ENCODE results near the gene TBC1D22A.

TBC1D22A gene

DNA sequence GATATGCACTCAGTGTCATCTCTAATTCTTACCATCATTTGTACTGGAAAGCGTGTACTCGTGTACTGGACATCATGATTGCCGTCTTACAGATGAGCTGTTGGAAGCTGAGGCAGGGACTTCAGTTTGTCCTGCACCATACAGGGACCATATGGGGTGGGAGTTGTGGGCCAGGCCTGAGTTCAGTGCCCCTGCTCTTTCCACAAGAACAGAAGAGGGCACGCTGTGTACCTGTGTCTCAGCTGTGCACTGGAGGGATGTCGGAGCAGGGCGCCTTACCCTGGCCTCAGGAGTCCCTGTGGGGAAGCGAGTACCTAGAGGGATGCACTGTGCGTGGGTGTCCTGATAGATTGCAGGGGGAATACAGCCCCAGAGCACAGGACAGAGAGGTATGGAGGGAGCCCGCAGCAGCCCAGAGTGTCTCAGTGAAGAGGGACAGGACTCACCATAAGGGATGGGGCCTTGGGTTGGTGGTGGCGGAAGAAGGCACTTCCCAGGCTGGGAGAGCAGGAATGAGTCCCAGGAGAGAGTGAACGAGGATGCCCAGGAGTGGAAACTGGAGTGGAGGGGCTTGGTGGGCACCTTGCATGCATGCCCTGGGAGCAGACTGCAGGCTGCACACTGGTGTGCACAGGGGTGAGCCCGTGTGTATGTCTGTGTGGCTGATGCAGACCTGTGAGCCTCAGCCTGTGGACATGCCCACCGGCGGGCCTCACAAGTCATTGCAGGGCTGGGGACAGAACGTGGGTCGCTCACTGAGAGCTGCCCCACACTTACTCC is 329.7 kb downstream of the TBC1D22A start:
- no peak for DNase-seq

DNA sequence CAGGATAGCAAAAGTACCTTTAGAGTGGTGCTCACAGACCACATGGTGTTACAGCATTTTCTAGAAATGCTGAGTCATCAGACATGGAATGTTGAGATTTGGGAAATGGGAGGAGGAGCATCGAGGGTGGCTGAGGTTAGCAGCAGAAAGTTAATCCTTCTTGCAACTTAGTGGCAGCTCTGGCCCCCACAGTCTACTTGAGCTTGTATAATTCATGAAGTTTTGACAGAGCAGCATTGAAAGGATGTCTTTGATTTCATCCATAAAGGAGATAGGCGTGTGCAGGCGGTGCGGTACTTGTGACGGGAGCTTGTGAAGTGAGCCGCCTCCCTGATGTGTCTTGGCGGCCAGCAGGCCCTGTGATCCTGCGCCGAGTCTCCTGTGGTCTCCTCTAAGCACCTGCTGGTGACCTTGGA is 330.5 kb downstream of the TBC1D22A start:
- DNase-seq = no peak

DNA sequence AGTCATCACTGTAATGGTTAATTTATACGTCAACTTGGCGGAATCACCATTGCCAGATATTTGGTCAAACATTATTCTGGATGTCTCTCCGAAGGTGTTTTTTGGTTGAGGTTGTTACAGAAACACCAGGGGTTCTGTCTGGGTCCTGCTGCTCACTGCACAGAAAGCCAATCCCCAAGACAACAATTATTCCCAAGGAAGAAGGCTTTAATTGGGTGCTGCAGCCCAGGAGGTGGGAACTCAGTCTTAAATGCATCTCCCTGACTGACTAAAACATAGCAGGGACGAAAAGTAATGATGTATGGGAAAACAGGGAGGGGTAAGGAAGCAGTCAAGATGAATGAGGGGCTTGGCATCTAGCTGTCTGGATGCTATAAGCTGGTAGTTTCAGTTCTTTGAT is 331.3 kb downstream of the TBC1D22A start:
- DNase-seq = no peak

DNA sequence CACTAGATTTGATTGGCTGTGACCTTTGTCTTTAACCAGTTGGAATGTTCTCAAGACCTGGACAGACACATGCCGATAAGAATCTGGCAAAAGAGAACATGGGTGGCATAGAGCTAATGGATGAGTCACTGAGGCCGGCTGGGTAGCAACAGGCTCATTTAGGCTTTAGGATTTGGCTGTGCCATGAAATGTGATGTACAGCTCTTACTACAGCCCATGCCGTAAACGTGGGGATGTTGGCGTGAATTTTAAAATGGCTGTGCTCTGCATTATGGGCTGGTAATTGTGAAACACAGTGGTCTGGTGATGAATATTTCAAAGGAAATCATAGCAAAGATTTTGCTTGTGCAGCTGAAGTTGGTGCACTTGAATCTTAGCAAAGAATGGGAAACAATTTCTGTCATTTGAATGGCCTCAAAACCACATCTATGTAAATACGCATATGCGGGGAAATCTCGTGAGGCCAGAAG is 332.4 kb downstream of the TBC1D22A start:
- no peak for DNase-seq

DNA sequence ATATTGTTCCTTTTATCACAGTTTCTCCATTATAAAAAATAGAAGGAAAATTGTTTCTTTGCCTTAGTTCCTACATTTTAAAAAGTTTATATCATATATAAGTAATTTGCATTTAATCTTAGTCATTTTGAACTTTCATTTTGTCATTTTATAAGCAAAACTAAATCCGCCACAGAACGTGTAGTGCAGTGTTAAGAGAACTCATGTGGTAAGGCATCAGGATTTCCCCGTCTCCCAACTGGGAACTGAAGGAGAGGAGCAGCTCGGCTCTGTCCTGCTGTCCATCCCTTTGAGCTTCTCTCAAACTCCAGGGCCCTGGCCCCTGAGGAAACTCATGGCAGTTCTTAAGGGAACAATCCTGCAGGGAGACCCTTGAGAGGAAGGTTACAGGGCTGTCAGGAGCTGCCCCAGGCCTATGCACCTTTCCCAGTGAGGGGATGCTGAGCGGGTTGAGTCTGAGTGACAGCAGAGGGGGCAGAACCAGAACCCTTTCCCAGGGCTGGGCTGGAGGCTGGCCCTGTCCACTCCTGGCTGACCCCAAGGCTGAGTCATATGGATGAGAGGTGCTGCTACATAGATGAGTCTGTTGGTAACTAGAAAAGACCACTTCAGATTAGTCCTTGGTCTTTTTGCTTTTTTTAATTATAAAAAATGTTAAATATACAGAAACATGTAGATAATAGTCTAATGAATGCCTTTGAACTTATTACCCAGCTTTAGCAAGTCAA is 333.1 kb downstream of the TBC1D22A start:
- no peak for DNase-seq

DNA sequence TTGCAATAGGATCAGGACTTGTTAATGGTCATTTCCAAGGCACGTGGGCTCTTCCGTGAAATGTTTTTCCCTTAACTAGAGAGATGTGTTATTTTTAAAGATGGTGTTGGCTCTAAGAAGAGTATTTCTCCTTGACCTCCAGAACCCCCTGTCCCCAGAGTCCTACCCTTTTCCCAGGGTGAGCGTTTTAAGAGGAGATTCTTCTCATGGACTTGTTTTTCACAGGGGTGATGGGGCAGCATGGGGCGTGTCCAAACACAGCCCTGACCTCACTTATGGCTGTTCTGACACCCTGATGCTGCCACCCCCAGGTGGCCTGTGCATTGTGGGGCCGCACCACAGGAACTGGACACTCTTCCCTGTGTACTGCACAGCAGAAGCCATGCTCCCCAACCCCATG is 335.7 kb downstream of the TBC1D22A start:
- DNase-seq = no peak

DNA sequence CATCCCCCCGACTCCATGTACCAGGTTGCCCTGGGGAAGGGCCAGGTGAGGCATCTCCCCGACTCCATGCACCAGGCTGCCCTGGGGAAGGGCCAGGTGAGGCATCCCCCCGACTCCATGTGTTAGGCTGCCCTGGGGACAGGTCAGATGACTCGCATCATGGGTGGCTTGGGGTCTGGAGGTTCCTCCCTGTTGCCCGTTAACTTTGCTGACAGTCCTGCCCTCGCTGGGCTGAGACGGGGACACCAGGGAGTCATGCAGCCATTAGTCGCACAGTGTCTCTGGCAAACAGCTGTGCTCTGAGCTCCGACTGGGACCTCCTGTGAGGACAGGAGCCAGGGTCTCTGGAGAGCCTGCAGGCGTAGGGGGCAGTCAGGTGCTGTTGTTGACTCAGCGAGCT is 336.1 kb downstream of the TBC1D22A start:
- no peak for DNase-seq

DNA sequence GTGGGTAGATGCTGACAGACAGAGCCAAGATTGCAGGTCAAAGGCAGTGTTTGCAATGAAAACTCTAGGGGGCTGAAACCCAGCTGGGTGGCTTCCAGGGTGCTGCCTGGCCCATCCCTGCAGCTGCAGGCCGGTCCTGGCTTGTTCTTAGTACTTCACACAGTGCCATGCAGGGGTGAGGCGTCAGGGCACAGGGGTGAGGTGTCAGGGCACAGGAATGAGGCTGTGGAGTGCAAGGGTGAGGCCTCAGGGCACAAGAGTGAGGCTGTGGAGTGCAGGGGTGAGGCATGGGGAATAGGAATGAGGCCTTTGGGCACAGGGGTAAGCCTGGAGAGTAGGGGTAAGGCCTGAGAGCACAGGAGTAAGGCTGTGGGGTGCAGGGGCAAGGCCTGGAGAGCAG is 337.6 kb downstream of the TBC1D22A start:
- DNase-seq = no peak

DNA sequence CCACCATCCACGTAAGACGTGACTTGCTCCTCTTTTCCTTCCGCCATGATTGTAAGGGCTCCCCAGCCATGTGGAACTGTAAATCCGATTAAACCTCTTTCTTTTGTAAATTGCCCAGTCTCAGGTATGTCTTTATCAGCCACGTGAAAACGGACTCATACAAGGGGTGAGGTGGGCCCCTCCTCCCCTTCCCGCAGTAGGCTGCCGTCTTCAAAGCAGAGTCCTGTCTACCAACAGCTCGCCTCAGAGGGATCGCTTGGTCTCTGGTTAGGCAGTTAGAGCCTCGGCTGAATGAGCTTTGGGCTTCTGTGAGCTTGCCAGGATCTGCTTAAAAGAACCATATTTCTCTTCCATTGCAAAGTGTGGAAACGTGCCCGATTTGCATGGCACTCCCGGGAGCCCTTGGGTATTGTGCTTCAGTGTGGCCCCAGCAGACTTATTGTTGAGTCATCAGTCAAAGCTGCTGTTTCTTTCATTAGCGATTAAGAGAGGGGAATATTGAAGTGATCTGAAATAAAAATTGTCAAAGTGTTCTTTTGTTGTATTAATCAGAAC is 338.3 kb downstream of the TBC1D22A start:
- DNase-seq = no peak

DNA sequence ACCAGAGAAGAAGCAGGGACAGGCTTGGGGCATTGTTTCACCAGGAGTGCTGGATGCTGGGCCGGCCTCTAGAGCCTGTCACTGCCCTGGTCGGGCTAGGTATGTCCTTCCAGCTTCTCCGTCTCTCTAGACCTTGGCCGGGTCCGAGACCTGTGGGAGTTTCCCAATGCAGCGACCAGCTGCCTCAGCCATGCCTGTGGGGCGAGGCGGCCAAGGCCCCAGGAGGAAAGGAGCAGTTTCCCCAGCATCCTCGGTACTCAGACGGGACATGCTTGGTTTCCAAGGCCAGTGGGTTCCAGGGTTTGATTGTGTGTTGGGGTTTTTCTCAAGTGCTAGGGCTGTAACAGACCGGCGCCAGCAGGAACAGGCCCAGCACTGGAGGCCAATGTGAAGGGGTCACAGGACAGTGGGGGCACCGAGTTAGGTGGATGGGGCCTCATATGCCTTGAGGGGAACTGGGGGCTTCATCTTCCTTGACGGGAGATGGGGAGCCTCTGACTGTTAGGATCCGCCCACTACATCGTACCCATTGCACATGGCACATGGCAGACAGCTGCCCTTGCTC is 339.0 kb downstream of the TBC1D22A start:
- no peak for DNase-seq

DNA sequence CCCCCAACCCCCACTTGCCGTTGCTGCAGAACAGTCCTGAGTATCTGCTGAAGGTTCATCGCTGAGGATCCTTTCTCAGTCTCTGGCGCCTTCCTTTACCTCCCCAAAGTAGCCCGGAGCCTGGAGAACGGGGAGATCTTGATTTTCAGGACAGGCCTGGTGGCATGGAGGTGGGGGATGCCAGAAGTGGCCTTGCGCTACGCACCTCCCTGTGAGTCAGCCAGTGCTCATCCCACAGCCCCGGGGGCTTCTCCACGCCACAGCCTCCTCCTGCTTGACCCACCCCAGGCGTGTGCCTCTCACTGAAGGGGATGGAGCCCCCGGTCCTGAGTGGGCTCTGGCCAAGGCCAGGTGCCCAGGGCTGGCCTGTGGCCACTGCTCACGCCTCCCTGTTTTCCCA is 339.6 kb downstream of the TBC1D22A start:
- no peak for DNase-seq

DNA sequence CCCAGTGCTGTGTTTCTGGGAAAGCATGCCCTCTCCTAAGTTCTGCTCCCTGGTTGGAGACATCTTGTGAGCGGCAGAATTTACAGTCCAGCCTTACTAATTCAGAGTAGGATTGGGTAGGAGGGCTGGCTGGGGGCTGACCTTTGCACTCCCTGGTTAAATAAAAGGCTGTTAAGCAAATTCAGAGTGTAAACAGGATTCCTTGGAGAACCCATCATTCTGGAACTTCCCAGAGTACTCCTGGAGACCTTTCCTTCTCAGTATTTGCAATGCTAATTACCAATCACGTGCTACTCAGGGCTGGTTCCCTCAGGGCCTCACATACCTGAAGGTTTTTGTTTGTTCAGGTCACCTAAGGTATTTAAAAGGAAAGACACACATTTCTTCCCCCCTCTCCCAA is 340.2 kb downstream of the TBC1D22A start:
- no peak for DNase-seq

DNA sequence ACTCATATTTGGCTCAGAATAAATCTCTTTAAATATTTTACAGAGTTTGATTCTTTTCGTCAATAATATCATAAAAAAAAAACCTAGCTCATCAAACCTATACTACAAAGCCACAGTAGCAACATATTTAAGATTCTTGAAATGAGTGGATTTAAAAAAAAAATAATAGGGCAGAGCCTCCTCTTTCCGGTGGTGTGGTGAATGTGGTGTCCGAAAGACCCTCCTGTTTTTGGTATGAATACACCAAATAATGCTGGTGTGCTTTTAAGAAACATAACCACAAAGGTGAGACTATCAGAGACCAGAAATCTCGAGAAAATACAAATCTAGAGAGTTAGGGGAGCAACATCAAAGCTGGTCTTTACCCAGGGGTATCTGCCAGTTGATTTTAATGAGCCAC is 342.6 kb downstream of the TBC1D22A start:
- no peak for DNase-seq

DNA sequence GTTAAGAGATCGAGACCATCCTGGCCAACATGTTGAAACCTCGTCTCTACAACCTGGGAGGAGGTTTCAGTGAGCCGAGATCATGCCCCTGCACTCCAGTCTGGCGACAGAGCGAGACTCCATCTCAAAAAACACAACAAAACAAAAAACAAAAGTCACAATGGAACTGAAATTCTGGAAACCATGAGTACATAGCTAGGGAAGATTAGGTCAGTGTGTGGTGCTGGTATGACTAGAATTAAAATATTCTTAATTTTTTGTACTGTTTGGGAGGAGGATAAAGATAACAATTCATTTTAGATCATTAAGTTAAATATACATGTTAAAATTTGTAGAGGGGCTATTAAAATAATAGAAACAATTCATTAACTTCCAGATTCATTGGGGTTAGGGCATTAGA is 344.4 kb downstream of the TBC1D22A start:
- no peak for DNase-seq

DNA sequence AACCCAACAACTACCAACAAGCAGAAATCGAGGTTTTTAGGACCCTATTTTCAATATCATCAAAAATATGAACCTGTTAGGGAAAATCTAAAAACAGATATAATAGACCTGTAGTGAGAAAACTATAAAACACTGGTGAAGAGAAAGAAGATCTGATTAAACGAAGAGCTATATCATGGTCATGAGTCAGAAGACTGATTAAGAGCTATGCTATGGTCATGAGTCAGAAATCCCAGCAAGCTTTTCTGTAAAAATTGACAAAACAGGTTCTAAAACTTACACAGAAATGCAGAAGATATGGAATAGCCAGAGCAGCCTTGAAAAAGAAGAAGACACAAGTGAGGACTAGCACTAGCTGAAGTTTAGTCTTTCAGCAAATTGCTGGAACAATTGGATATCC is 345.0 kb downstream of the TBC1D22A start:
- no peak for DNase-seq

DNA sequence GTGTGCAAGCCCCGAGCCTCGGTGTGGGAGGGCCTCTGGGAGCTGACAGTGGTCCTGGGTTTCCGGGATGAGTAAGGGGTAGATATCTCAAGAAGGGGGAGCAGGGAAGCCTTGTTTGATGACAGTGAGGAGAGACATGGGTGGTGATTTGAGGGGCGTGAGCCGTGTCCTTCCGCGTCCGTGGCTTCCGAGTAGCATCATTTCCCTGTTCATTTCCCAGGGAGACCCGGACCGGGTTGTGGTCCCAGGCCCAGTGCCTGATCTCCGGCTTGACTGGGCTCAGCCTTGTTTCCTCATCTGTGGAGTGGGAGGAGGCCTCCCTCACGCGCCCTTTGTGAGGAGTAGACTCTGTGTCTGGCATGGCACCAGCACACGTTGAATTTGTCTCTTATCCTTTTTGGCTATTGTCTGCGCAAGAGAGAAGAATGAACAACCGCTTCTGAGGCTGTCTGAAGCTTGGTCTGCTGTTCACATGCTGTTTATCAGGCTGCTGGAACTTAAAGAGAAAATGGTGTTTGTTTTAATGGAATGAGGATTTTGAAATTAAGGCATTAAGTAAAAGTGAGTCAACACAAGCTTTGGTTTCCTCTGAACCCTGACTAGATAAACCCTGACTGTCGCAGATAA is 348.5 kb downstream of the TBC1D22A start:
- no peak for DNase-seq

DNA sequence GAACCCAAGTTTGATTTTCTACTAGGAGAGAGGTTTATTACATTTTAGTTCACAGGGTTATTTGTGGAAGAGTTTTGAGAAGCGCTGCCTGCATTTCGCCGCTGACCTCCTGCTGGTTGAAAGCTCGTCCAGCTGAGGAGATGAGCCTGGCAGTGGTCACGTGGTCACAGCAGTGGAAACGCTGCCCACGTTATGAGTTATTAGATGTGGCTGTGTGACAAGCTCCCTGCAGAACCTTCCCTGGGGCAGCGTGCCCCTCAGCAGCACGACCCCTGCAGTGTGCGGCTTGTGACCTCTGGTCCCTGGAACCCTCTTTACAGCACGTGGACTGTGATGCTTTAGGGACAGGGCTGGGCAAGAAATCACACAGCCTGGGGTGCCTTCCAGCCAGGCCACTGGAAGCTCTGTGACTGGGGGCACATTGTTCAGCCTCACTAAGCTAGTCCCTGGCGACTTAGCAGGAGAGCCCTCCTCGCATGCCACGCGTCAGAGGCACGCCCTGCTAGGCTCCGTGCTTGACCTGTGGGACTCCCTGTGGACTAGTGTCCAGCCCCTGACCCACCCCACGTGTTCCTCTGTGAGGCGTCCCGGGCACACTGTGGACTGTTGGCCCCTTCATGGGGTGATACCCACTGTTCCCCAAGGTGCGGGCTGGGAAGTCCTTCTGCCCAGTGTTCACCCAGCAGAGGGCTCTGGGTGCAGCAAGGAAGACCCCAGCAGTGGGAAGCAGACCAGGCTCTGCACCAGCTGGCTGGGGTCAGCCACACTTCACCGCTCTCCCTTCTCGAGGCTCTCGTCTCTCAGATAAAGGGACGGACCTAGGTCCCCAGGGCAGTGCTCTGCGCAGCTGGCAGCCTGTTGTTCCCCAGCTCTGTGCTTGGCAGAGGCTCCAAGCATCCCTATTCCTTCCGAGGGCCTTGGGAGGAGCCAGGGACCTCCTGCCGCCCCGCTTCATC is 349.5 kb downstream of the TBC1D22A start:
- no peak for DNase-seq

DNA sequence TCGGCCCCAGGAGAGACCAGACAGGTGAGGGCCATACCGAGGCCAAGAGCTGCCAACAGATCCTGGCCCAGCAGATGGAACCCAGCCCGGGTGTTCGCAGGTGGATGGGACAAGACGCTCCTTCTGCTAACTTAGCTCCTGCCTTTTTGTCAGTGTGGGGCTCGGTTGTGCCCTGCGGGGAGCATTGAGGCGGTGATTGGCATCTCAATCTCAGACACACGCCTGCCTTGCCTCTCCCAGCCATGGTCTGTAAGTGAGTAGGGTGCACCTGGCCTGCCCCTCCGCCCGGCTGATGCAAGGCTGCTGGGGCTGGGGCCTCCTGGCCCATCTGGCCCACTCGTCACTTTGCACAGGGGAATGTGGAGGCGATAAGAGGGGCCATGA is 350.1 kb downstream of the TBC1D22A start:
- no peak for DNase-seq

DNA sequence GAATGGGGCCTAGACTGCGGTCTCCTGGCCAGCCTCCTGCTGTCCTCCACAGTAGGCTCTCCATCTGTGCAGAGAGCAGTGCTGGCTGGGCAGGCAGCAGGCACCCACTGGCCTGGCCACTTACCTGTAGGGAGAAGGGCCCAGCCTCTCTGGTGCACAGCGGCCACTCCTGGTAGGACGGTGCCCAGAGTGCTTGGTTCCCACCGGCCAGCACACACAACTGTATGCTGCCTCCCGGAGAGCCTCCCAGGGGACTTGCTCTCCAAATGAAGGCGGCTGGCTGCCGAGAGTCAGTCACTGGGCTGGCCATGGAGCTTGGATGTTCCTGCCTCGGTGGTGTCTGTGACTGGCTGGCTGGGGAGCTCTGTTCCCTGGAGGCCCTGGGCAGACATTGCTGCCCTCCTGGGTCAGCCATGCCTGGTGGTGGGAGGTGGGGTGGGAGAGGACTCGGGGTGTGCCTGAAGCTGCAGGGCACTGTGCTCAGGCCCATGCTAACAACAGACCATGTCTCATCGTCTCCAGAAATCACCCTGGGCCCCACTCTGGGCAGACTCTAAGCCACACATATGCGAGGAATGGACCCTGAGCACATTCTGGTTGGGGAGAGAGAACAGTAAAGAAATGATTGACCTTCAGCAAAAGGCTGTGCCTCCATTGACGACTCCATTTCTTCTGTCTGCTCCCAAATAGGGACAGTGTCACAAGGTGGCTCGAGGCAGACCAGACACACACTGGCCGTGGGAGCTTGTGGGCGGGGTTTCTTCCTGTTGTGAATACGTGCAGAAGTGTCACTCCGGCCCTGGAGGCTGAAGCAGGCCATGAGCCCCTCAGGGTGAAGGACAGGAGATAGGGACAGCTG is 350.8 kb downstream of the TBC1D22A start:
- no peak for DNase-seq

DNA sequence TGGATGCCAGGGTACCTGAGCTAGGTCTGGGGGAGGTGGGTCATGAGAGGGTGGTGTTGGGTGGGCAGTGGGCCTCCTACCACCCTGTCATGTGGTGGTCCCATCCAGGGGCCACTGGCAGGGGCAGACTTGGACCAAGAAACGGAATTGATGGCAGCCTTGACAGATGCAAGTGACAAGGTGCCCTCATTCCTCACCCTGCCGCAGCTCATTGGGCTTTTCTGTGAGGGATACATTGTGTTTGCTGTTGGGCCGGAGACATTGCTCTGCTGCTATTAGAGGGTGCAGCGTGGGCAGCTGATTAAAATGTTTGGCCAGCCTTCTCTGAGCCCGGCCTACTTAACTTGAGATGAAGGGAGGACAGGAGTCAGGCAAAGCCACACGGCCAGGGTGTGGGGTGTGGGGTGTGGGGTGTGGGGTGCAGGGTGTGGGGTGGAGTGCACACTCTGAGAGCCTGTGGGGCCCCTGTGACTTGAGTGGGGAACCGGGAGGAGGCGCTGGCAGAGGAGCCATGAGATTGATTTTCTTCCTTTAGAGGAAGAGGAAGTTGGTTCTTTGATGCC is 351.5 kb downstream of the TBC1D22A start:
- no peak for DNase-seq

Measured in hippocampal formation (tissue), 2 donors.